ENCODE measurements around the gene STXBP5L. TPM values are rescaled to one million over a fixed set of nuclear protein-coding genes. Genes with fewer than 3 reads are reported as not detected.

Gene STXBP5L
- total and polyA plus RNA-seq, 2 experiments from 2014 or later, result 0.02 to 0.24 TPM

DNA sequence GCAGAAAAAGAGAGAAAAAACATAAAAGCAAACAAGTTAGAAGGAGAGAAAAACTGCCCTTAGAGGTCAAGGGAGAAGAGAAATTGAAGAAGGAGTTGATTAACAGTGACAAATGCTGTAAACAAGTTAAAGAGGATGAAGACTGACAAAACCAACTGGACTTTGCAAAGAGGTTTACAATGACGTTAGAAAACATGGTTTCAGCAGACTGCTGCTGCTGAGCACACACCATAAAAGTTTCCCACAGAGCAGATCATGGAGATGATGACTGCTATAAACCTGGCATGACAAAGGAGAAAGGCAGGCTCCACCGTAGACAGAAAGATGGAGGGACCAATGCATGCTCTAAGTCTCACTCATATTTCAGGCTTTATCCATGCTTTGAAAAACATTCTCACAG is 559.1 kb downstream of the STXBP5L start:
- H3K36me3 ChIP-seq, result no peaks in the 10 kb centered on the region
- no peak overlapping the region for H3K4me3 ChIP-seq
- H3K4me1 ChIP-seq (ENCODE audit: low read depth), result no peaks in the 10 kb centered on the region
- H3K27ac ChIP-seq, result no peak overlapping the region
- no peaks in the 10 kb centered on the region for H3K9me3 ChIP-seq (ENCODE audit: low read depth)
- TF ChIP-seq, protein P1, sequence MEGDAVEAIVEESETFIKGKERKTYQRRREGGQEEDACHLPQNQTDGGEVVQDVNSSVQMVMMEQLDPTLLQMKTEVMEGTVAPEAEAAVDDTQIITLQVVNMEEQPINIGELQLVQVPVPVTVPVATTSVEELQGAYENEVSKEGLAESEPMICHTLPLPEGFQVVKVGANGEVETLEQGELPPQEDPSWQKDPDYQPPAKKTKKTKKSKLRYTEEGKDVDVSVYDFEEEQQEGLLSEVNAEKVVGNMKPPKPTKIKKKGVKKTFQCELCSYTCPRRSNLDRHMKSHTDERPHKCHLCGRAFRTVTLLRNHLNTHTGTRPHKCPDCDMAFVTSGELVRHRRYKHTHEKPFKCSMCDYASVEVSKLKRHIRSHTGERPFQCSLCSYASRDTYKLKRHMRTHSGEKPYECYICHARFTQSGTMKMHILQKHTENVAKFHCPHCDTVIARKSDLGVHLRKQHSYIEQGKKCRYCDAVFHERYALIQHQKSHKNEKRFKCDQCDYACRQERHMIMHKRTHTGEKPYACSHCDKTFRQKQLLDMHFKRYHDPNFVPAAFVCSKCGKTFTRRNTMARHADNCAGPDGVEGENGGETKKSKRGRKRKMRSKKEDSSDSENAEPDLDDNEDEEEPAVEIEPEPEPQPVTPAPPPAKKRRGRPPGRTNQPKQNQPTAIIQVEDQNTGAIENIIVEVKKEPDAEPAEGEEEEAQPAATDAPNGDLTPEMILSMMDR (IDR thresholded peaks at IDR 0.05; ENCODE audit: low read depth, low read length), result no peak
- H3K27me3 ChIP-seq, result no peaks in the 10 kb centered on the region
- DNase-seq (ENCODE audit: low read depth in 1 of 2, low spot score in 1 of 2), result no peak

DNA sequence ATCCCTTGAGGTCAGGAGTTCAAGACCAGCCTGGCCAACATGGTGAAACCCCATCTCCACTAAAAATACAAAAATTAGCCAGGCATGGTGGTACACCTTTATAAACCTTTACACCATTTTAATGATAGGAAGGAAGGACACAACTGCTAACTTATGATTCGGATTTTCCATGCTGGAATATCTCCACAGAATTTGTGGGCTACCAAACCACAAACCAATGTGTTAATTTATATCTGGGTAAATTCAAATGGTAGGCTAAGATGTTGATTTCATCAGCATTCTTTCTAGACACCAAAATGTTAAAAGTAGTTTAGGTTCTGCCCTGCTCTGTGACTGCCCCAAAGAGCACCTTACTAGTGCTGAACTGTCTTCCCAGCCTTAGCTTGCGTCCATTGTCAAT is 565.0 kb downstream of the STXBP5L start:
- Histone ChIP-seq H3K9me3 (ENCODE audit: low read depth) (no peaks in the 10 kb centered on the region), H3K27ac (no peak overlapping the region), H3K27me3 (no peaks in the 10 kb centered on the region), H3K4me1 (ENCODE audit: low read depth) (no peaks in the 10 kb centered on the region), H3K4me3 (no peak overlapping the region), H3K36me3 (no peaks in the 10 kb centered on the region)
- TF ChIP-seq, protein P1 (IDR thresholded peaks at IDR 0.05; ENCODE audit: low read depth, low read length), result no peak
- DNase-seq (ENCODE audit: low read depth in 1 of 2, low spot score in 1 of 2), result no peak

Other genes with a start within 250 kb of the STXBP5L start
- gene HGD, start 226.0 kb upstream of the STXBP5L start, total RNA-seq, result 0.39 TPM in 1 of 2 replicates, not detected in the other
- not detected in 2 replicates for gene HGD, start 226.0 kb upstream of the STXBP5L start, polyA plus RNA-seq
- gene RABL3, start 165.7 kb upstream of the STXBP5L start, total RNA-seq, result 12.5 and 16.6 TPM in 2 replicates
- 15.0 and 22.3 TPM in 2 replicates for gene RABL3, start 165.7 kb upstream of the STXBP5L start, polyA plus RNA-seq
- 22.1 and 23.6 TPM in 2 replicates for gene GTF2E1, start 165.5 kb upstream of the STXBP5L start, total RNA-seq
- gene GTF2E1, start 165.5 kb upstream of the STXBP5L start, polyA plus RNA-seq, result 12.9 and 21.5 TPM in 2 replicates